ENCODE results near the gene KIF26B.

DNA sequence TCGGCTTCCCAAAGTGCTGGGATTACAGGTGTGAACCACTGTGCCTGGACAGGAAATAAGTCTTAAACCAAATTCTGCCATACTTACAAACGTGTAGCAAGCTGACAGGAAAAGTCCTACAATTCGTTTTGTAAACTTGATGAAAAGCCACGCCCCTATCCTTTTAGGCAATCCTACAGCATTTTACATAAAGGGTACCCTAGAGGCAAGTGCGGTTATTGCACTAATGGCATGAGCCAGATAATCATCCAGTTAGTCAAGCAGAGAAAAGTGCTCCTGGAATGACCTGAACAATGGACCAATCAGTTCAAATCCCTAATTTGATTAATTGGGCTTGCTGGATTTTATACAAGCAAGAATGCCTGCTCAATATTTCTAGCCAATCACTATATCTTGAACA is 338.2 kb downstream of the KIF26B start:
- TF ChIP-seq POLR2A (IDR thresholded peaks at IDR 0.05): no peak
- TF ChIP-seq, protein P1, sequence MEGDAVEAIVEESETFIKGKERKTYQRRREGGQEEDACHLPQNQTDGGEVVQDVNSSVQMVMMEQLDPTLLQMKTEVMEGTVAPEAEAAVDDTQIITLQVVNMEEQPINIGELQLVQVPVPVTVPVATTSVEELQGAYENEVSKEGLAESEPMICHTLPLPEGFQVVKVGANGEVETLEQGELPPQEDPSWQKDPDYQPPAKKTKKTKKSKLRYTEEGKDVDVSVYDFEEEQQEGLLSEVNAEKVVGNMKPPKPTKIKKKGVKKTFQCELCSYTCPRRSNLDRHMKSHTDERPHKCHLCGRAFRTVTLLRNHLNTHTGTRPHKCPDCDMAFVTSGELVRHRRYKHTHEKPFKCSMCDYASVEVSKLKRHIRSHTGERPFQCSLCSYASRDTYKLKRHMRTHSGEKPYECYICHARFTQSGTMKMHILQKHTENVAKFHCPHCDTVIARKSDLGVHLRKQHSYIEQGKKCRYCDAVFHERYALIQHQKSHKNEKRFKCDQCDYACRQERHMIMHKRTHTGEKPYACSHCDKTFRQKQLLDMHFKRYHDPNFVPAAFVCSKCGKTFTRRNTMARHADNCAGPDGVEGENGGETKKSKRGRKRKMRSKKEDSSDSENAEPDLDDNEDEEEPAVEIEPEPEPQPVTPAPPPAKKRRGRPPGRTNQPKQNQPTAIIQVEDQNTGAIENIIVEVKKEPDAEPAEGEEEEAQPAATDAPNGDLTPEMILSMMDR (IDR thresholded peaks at IDR 0.05): no peak
